HS-5 (cell line): ENCODE data around the gene CDYL2.
"Not testable (repeated sequence)": the region's sequence is repeated elsewhere in the genome, so short reads cannot be mapped to it uniquely, and the experiment has no call there.

Experiments used
- DNase-seq: peaks from one replicate; pipeline ENCODE4 v3.0.0-alpha.2; 2012; ENCODE audit warnings: low read depth

The CDYL2 gene

GRCh38 chr16:80804526-80805383 lies at the start of gene CDYL2:
Gene CDYL2, minus strand, starts transcription at chr16:80804598. Its CDS starts 425 bp downstream, at chr16:80804173.
- no peak for DNase-seq

- no peak for DNase-seq
Observed at GRCh38 chr16:80852261-80852872, 48.0 kb upstream of the CDYL2 start.

GRCh38 chr16:80851831-80852230 lies 47.4 kb upstream of the CDYL2 start:
- DNase-seq = no peak

- no peak for DNase-seq
Observed at GRCh38 chr16:80850757-80851156, 46.4 kb upstream of the CDYL2 start.

- DNase-seq = no peak
Observed at GRCh38 chr16:80848862-80849261, 44.5 kb upstream of the CDYL2 start.

- no peak for DNase-seq
Observed at GRCh38 chr16:80846680-80847079, 42.3 kb upstream of the CDYL2 start.

GRCh38 chr16:80846275-80846674 lies 41.9 kb upstream of the CDYL2 start:
- DNase-seq = no peak

GRCh38 chr16:80844395-80844794 lies 40.0 kb upstream of the CDYL2 start:
- no peak for DNase-seq

GRCh38 chr16:80841231-80841630 lies 36.8 kb upstream of the CDYL2 start:
- no peak for DNase-seq

GRCh38 chr16:80837533-80838147 lies 33.2 kb upstream of the CDYL2 start:
- no peak for DNase-seq

GRCh38 chr16:80836846-80837245 lies 32.4 kb upstream of the CDYL2 start:
- no peak for DNase-seq

- DNase-seq = no peak
Observed at GRCh38 chr16:80836202-80836601, 31.8 kb upstream of the CDYL2 start.

- DNase-seq = no peak
Observed at GRCh38 chr16:80831039-80831438, 26.6 kb upstream of the CDYL2 start.

GRCh38 chr16:80828495-80828894 lies 24.1 kb upstream of the CDYL2 start:
- no peak for DNase-seq

GRCh38 chr16:80827007-80827406 lies 22.6 kb upstream of the CDYL2 start:
- DNase-seq = no peak

- DNase-seq = no peak
Observed at GRCh38 chr16:80825365-80825758, 21.0 kb upstream of the CDYL2 start.

GRCh38 chr16:80824623-80825364 lies 20.4 kb upstream of the CDYL2 start:
- peak; percentile 23 for DNase-seq

- DNase-seq = no peak
Observed at GRCh38 chr16:80819988-80820387, 15.6 kb upstream of the CDYL2 start.

GRCh38 chr16:80816356-80816755 lies 12.0 kb upstream of the CDYL2 start:
- no peak for DNase-seq

- not testable (repeated sequence) for DNase-seq
Observed at GRCh38 chr16:80815278-80815677, 10.9 kb upstream of the CDYL2 start.

- DNase-seq = no peak
Observed at GRCh38 chr16:80812593-80812992, 8.2 kb upstream of the CDYL2 start.

GRCh38 chr16:80809366-80809765 lies 5.0 kb upstream of the CDYL2 start:
- no peak for DNase-seq
